ENCODE results near the gene STX16. TPM values are rescaled to one million over a fixed set of nuclear protein-coding genes. Genes with fewer than 3 reads are reported as not detected.

STX16 gene
- total RNA-seq, 4 donors from 2014 or later: 52.3 to 146 (median 77.0) TPM

- no peak for DNase-seq
- no peaks in the 10 kb centered on the region for H3K27me3 ChIP-seq
- no peaks in the 10 kb centered on the region for H3K36me3 ChIP-seq
- H3K4me3 ChIP-seq: no peak overlapping the region
- in situ Hi-C loops (cut with MboI; ENCODE audit: low pct_ligation_motif_present in 1 of 4, low pct_unique_long_range_greater_than_20kb in 1 of 4, low sequenced_read_pairs in 3 of 4) (no loop called here), intact Hi-C loops (cut with DNase I; ENCODE audit: low total_unique reads) (no loop called here)
- peaks cover 0 to 18% (median 9%) of the 10 kb centered on the region in 4 donors for H3K4me1 ChIP-seq
- 85 to 100% methylated on average over 1 to 19 of the region's 19 CpGs for WGBS, 2 donors (ENCODE audit: low coverage in 1 of 2)
- no peak overlapping the region for H3K27ac ChIP-seq
- TF ChIP-seq POLR2A (IDR thresholded peaks at IDR 0.05) (no peak), EP300 (IDR thresholded peaks at IDR 0.05; ENCODE audit: low read depth) (no peak), CTCF (IDR thresholded peaks at IDR 0.05) (no peak), POLR2AphosphoS5 (IDR thresholded peaks at IDR 0.05) (no peak)
- no peaks in the 10 kb centered on the region for H3K9me3 ChIP-seq
Measured at GRCh38 chr20:58605292-58606065, 45.6 kb upstream of the STX16 start.

- no peak overlapping the region for H3K4me3 ChIP-seq
- no peaks in the 10 kb centered on the region for H3K36me3 ChIP-seq
- no peak for DNase-seq
- no peak overlapping the region for H3K27ac ChIP-seq
- no peaks in the 10 kb centered on the region for H3K9me3 ChIP-seq
- peaks cover 0 to 13% (median 5%) of the 10 kb centered on the region in 4 donors for H3K4me1 ChIP-seq
- in situ Hi-C loops (cut with MboI; ENCODE audit: low pct_ligation_motif_present in 1 of 4, low pct_unique_long_range_greater_than_20kb in 1 of 4, low sequenced_read_pairs in 3 of 4): no loop called here
- TF ChIP-seq CTCF (IDR thresholded peaks at IDR 0.05): no peak
- no peak for TF ChIP-seq EP300 (IDR thresholded peaks at IDR 0.05; ENCODE audit: low read depth)
- TF ChIP-seq POLR2A (IDR thresholded peaks at IDR 0.05): no peak
- no peak for TF ChIP-seq POLR2AphosphoS5 (IDR thresholded peaks at IDR 0.05)
- WGBS, 2 donors (ENCODE audit: low coverage in 1 of 2): 90% methylated on average over 9 of the region's 9 CpGs; no CpG with 5 or more reads in 1 of the 2 donors
- no peaks in the 10 kb centered on the region for H3K27me3 ChIP-seq
- intact Hi-C loops (cut with DNase I; ENCODE audit: low total_unique reads): no loop called here
Measured at GRCh38 chr20:58606184-58606583, 44.9 kb upstream of the STX16 start.

GRCh38 chr20:58608096-58608840, 42.8 kb upstream of the STX16 start:
- no peaks in the 10 kb centered on the region for H3K9me3 ChIP-seq
- in situ Hi-C loops (cut with MboI; ENCODE audit: low pct_ligation_motif_present in 1 of 4, low pct_unique_long_range_greater_than_20kb in 1 of 4, low sequenced_read_pairs in 3 of 4) (no loop called here), intact Hi-C loops (cut with DNase I; ENCODE audit: low total_unique reads) (no loop called here)
- 81% methylated on average over 15 of the region's 17 CpGs; no CpG with 5 or more reads in 1 of the 2 donors for WGBS, 2 donors (ENCODE audit: low coverage in 1 of 2)
- H3K4me1 ChIP-seq: peaks cover 0 to 7% (median 5%) of the 10 kb centered on the region in 4 donors
- TF ChIP-seq EP300 (IDR thresholded peaks at IDR 0.05; ENCODE audit: low read depth) (no peak), CTCF (IDR thresholded peaks at IDR 0.05) (no peak)
- H3K27me3 ChIP-seq: no peaks in the 10 kb centered on the region
- H3K4me3 ChIP-seq: no peak overlapping the region
- H3K27ac ChIP-seq: no peak overlapping the region
- DNase-seq: no peak
- no peaks in the 10 kb centered on the region for H3K36me3 ChIP-seq

DNA sequence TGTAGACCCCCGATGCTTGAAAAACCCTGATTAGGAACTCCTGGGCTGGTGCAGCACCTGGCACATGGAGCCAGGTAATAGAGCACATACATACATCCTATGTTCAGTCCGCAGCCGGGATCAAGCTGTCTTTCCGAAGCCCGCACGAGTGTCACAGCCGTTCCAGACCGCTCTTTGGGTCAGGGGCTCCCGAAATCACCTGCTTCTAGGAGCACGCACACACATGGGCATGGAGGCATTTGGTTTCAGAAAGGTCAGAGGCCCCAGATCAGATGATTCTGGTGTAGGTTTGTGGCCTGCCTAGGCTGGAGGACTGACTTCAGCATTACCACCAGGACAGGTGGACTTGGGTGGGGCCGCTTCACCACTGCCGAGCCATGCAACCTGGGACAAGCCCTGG, 42.1 kb upstream of the STX16 start:
- Histone ChIP-seq H3K27me3 (no peaks in the 10 kb centered on the region), H3K4me3 (no peak overlapping the region), H3K27ac (no peak overlapping the region), H3K9me3 (no peaks in the 10 kb centered on the region), H3K4me1 (peaks cover 0 to 7% (median 3%) of the 10 kb centered on the region in 4 donors), H3K36me3 (no peaks in the 10 kb centered on the region)
- no peak for TF ChIP-seq EP300 (IDR thresholded peaks at IDR 0.05; ENCODE audit: low read depth)
- no peak for TF ChIP-seq POLR2A (IDR thresholded peaks at IDR 0.05)
- TF ChIP-seq CTCF (IDR thresholded peaks at IDR 0.05): no peak
- no peak for TF ChIP-seq POLR2AphosphoS5 (IDR thresholded peaks at IDR 0.05)
- intact Hi-C loops (cut with DNase I; ENCODE audit: low total_unique reads): no loop called here
- WGBS, 2 donors (ENCODE audit: low coverage in 1 of 2): 90% methylated on average over 12 of the region's 12 CpGs; no CpG with 5 or more reads in 1 of the 2 donors
- DNase-seq: no peak
- in situ Hi-C loops (cut with MboI; ENCODE audit: low pct_ligation_motif_present in 1 of 4, low pct_unique_long_range_greater_than_20kb in 1 of 4, low sequenced_read_pairs in 3 of 4): no loop called here
